ENCODE results near the gene RAB40C.

Gene RAB40C

GRCh38 chr16:554640-555365, 35.1 kb upstream of the RAB40C start:
- Histone ChIP-seq H2AFZ (ENCODE audit: low read depth, low read length) (no peak overlapping the region), H3K27me3 (ENCODE audit: low read depth, low read length) (no peaks in the 10 kb centered on the region), H3K4me1 (ENCODE audit: low read length) (no peaks in the 10 kb centered on the region), H3K9me3 (ENCODE audit: insufficient read depth, low read length) (no peaks in the 10 kb centered on the region), H4K20me1 (ENCODE audit: insufficient read depth, low read length) (no peaks in the 10 kb centered on the region), H3K79me2 (ENCODE audit: low read length) (no peaks in the 10 kb centered on the region), H3K9ac (ENCODE audit: low read length) (no peak overlapping the region), H3K4me2 (ENCODE audit: low read length) (no peak overlapping the region), H3K4me3 (ENCODE audit: low read length) (no peak overlapping the region), H3K36me3 (replicated peaks; ENCODE audit: low read depth, low read length) (peaks cover 3% of the 10 kb centered on the region), H3K27ac (ENCODE audit: low read length) (no peak overlapping the region)
- TF ChIP-seq CTCF (IDR thresholded peaks at IDR 0.05; ENCODE audit: low read depth, low read length) (no peak), EZH2phosphoT487 (IDR thresholded peaks at IDR 0.05; ENCODE audit: low read depth) (no peak)

- no peak overlapping the region for H3K27ac ChIP-seq (ENCODE audit: low read length)
- H3K79me2 ChIP-seq (ENCODE audit: low read length), result no peaks in the 10 kb centered on the region
- no peak overlapping the region for H3K4me2 ChIP-seq (ENCODE audit: low read length)
- H3K9ac ChIP-seq (ENCODE audit: low read length), result no peak overlapping the region
- no peaks in the 10 kb centered on the region for H3K27me3 ChIP-seq (ENCODE audit: low read depth, low read length)
- H3K9me3 ChIP-seq (ENCODE audit: insufficient read depth, low read length), result no peaks in the 10 kb centered on the region
- no peaks in the 10 kb centered on the region for H3K4me1 ChIP-seq (ENCODE audit: low read length)
- peaks cover 3% of the 10 kb centered on the region for H3K36me3 ChIP-seq (replicated peaks; ENCODE audit: low read depth, low read length)
- H3K4me3 ChIP-seq (ENCODE audit: low read length), result no peak overlapping the region
- H2AFZ ChIP-seq (ENCODE audit: low read depth, low read length), result no peak overlapping the region
- no peaks in the 10 kb centered on the region for H4K20me1 ChIP-seq (ENCODE audit: insufficient read depth, low read length)
- no peak for TF ChIP-seq CTCF (IDR thresholded peaks at IDR 0.05; ENCODE audit: low read depth, low read length)
- TF ChIP-seq EZH2phosphoT487 (IDR thresholded peaks at IDR 0.05; ENCODE audit: low read depth), result no peak
Measured at GRCh38 chr16:555528-556473, 34.1 kb upstream of the RAB40C start.

- Histone ChIP-seq H3K4me1 (ENCODE audit: low read length) (no peaks in the 10 kb centered on the region), H3K36me3 (replicated peaks; ENCODE audit: low read depth, low read length) (peaks cover 3% of the 10 kb centered on the region), H3K27me3 (ENCODE audit: low read depth, low read length) (no peaks in the 10 kb centered on the region), H3K4me2 (ENCODE audit: low read length) (no peak overlapping the region), H2AFZ (ENCODE audit: low read depth, low read length) (no peak overlapping the region), H4K20me1 (ENCODE audit: insufficient read depth, low read length) (no peaks in the 10 kb centered on the region), H3K9ac (ENCODE audit: low read length) (no peak overlapping the region), H3K9me3 (ENCODE audit: insufficient read depth, low read length) (no peaks in the 10 kb centered on the region), H3K4me3 (ENCODE audit: low read length) (no peak overlapping the region), H3K79me2 (ENCODE audit: low read length) (no peaks in the 10 kb centered on the region), H3K27ac (ENCODE audit: low read length) (no peak overlapping the region)
- TF ChIP-seq CTCF (IDR thresholded peaks at IDR 0.05; ENCODE audit: low read depth, low read length), result no peak
- no peak for TF ChIP-seq EZH2phosphoT487 (IDR thresholded peaks at IDR 0.05; ENCODE audit: low read depth)
Measured at GRCh38 chr16:556474-557173, 33.2 kb upstream of the RAB40C start.
